Left lung (tissue), 10 donors: Measurements from ENCODE around the gene EMP3. TPM values are rescaled to one million over a fixed set of nuclear protein-coding genes. Genes with fewer than 3 reads are reported as not detected.
A peak's percentile ranks its signal among the peaks of the same experiment; 100 is the strongest.

Experiments
- ATAC-seq: fragments of 200-7000 bp; cut with Tn5 transposase; one replicate; pipeline ENCODE4 v1.9.1; 2020; ENCODE audit warnings: moderate library complexity
- DNase-seq, 4 donors: peaks; one replicate each; pipeline ENCODE4 v3.0.0-alpha.2; 2013 to 2020
- H3K27ac ChIP-seq, 2 donors: fragments of 200-600 bp; sonication (generic) in 1 of 2; one replicate each; pipeline versions ENCODE4 v1.5.0 to v1.8.0; 2020 to 2021
- H3K27me3 ChIP-seq, 2 donors: fragments of 200-600 bp; sonication (generic) in 1 of 2; one replicate each; pipeline versions ENCODE4 v1.5.0 to v1.8.0; 2020 to 2021
- H3K36me3 ChIP-seq, 2 donors: fragments of 200-600 bp; sonication (generic) in 1 of 2; one replicate each; pipeline versions ENCODE4 v1.5.0 to v1.8.0; 2020 to 2021
- H3K4me1 ChIP-seq, 2 donors: fragments of 200-600 bp; one replicate each; pipeline ENCODE4 v1.8.0; 2021
- H3K4me3 ChIP-seq, 2 donors: fragments of 200-600 bp; sonication (generic) in 1 of 2; one replicate each; pipeline versions ENCODE4 v1.5.0 to v1.8.0; 2020 to 2021; ENCODE audit warnings: mild to moderate bottlenecking in 1 of 2
- H3K9me3 ChIP-seq, 2 donors: fragments of 200-600 bp; sonication (generic) in 1 of 2; one replicate each; pipeline versions ENCODE4 v1.5.0 to v1.8.0; 2020 to 2021
- CTCF ChIP-seq, 2 donors: fragments of 200-600 bp; sonication (generic) in 1 of 2; IDR thresholded peaks; one replicate each; pipeline versions ENCODE4 v1.5.0 to v1.8.0; 2021; ENCODE audit warnings: antibody characterized with exemption in 2 of 2
- intact Hi-C, 2 donors: fragments of 100-400 bp; cut with DNase I; formaldehyde crosslinking; loops; one replicate each; pipeline versions ENCODE4 v1.11.2 to v1.14.2; 2022
- polyA plus RNA-seq, 6 donors: library from polyadenylated mRNA; unstranded; fragments of 120-200 nt; gene quantifications; one replicate each; pipeline ENCODE4 v1.2.1, GENCODE V29; 2013; ENCODE audit not compliant: insufficient read length in 6 of 6
- total RNA-seq, 2 donors: library from RNA; stranded (reverse); fragmentation: NEBNext Ultra II Directional; extraction: Animal tissue kit (Norgen Biotek cat#: 25700); gene quantifications; one replicate each; pipeline ENCODE4 v1.2.1, GENCODE V29; 2021
- donor health status: DM: no; HTN: yes; CAD: no.
- donor health status: DM: no; HTN: no; CAD: no.

The EMP3 gene
- total and polyA plus RNA-seq, 8 donors, result 102 to 320 (median 110) TPM

GRCh38 chr19:48363810-48364597, 38.7 kb downstream of the EMP3 start, which contains the start of the genes SYNGR4 and TMEM143:
TSS of gene SYNGR4 (plus strand) at chr19:48364367. CDS start at chr19:48365843, 1,476 bp downstream.
TSS of gene TMEM143 (minus strand) at chr19:48363940. CDS start at chr19:48363920, 20 bp downstream.
- peak within 1 kb of the TSS; percentile 55 to 61 for H3K4me3 ChIP-seq
- peak; percentile 99 to 100 (median 100) for DNase-seq
- intact Hi-C loops, result no loop called here
- H3K27ac ChIP-seq, result peak within 1 kb of the TSS; percentile 91 to 96
- peak; percentile 93 for ATAC-seq
- H3K27me3 ChIP-seq, result no peaks in the 10 kb centered on the region
- peaks cover 0 to 18% of the 10 kb centered on the region in 2 donors for H3K4me1 ChIP-seq
- no peaks in the 10 kb centered on the region for H3K36me3 ChIP-seq
- peak in 1 of 2 donors; percentile 17 for TF ChIP-seq CTCF (IDR thresholded peaks at IDR 0.05)
- no peaks in the 10 kb centered on the region for H3K9me3 ChIP-seq

- intact Hi-C loops, result no loop called here
Measured at GRCh38 chr19:48364598-48365348, 39.4 kb downstream of the EMP3 start.

DNA sequence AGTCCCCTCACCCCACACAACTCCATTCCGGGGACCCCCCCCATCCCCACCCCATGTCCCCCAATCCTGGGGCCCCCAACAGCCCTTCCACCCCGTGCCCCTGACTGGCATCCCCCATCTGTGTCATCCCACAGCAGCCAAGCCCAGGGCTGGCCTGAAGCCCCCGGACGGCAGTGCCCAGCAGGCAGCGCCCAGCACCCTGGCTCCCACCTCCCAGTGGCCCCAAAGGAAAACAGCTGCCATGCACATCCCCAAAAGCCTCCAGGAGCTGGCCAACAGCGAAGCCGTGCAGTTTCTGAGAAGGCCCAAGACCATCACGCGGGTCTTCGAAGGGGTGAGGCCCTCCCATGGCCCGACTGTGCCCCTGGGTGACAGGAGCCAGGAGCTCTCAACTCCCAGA, 40.2 kb downstream of the EMP3 start:
- intact Hi-C loops, result no loop called here
- no peaks in the 10 kb centered on the region for H3K9me3 ChIP-seq
- H3K27ac ChIP-seq, result no peak overlapping the region
- no peak overlapping the region for H3K4me3 ChIP-seq
- TF ChIP-seq CTCF (IDR thresholded peaks at IDR 0.05), result no peak
- no peaks in the 10 kb centered on the region for H3K27me3 ChIP-seq
- H3K4me1 ChIP-seq, result peaks cover 0 to 18% of the 10 kb centered on the region in 2 donors
- ATAC-seq (no peak), DNase-seq (no peak)
- H3K36me3 ChIP-seq, result no peaks in the 10 kb centered on the region

More at GRCh38 chr19:48364598-48365348, 39.4 kb downstream of the EMP3 start:
- peak in 1 of 4 donors; percentile 41 for DNase-seq
- no peak for TF ChIP-seq CTCF (IDR thresholded peaks at IDR 0.05)
- Histone ChIP-seq H3K27me3 (no peaks in the 10 kb centered on the region), H3K9me3 (no peaks in the 10 kb centered on the region), H3K4me3 (peak overlapping the region; percentile 13 to 61), H3K36me3 (no peaks in the 10 kb centered on the region), H3K4me1 (peaks cover 0 to 18% of the 10 kb centered on the region in 2 donors), H3K27ac (peak overlapping the region; percentile 91 to 96)
- no peak for ATAC-seq

DNA sequence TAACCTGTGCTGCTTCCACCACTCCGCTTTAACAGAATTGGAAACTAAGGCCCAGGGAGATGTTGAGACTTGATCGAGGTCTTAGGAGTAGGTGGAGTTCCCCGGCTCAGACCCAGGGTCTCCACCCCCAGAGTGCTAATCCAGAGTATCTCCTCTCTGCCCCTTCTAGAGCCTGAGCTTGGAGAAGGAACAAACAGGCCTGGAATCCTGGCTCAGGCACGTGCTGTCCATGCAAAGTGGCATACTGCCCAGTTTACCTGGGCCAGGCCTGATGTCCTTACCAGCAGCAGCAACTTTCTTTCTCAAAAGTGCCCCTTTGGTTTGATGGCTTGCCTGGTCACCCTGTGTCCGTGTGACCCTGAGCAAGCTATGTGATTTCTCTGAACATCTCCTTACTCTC, 42.5 kb downstream of the EMP3 start:
- ATAC-seq, result no peak

More for the DNA sequence above, 42.5 kb downstream of the EMP3 start:
- no peaks in the 10 kb centered on the region for H3K27me3 ChIP-seq
- DNase-seq, result no peak
- intact Hi-C loops, result no loop called here
- H3K36me3 ChIP-seq, result no peaks in the 10 kb centered on the region
- H3K4me3 ChIP-seq, result no peak overlapping the region
- H3K27ac ChIP-seq, result no peak overlapping the region
- no peak for TF ChIP-seq CTCF (IDR thresholded peaks at IDR 0.05)
- no peaks in the 10 kb centered on the region for H3K9me3 ChIP-seq
- H3K4me1 ChIP-seq, result peaks cover 0 to 14% of the 10 kb centered on the region in 2 donors
